Measurements from ENCODE around the gene HOXC11.

GRCh38 chr12:53970451-53970850 lies 2.5 kb upstream of the HOXC11 start:
- TF ChIP-seq CTCF (conservative IDR thresholded peaks at IDR 0.05; ENCODE audit: low read depth, low read length): no peak
- no peak for TF ChIP-seq MAZ (IDR thresholded peaks at IDR 0.05; ENCODE audit: borderline replicate concordance, low read depth, low read length)
- no peak for TF ChIP-seq ELK1 (IDR thresholded peaks at IDR 0.05; ENCODE audit: borderline replicate concordance, low read depth, low read length)
- no peak for TF ChIP-seq POLR2A (IDR thresholded peaks at IDR 0.05; ENCODE audit: low read depth, low read length)
